Thyroid gland (tissue), 4 donors: ENCODE measurements around the gene JPH2.

ENCODE experiments used
- POLR2A ChIP-seq, 2 donors: fragments of 450-650 bp; IDR thresholded peaks; one replicate each; pipeline ENCODE4 v1.6.1; 2017; ENCODE audit warnings: antibody characterized with exemption in 2 of 2, mild to moderate bottlenecking in 2 of 2, moderate library complexity in 1 of 2
- TF ChIP-seq, protein P1 (sequence below), 6 experiments: fragments of 200-600 bp in 3 of 6; fragments of 450-650 bp in 3 of 6; sonication (generic) in 3 of 6; IDR thresholded peaks; one replicate each; pipeline ENCODE4 v1.5.1; 2016 to 2019; ENCODE audit warnings: antibody characterized with exemption in 6 of 6, mild to moderate bottlenecking in 2 of 6, inconsistent platforms in 1 of 6, moderate library complexity in 1 of 6

DNA sequence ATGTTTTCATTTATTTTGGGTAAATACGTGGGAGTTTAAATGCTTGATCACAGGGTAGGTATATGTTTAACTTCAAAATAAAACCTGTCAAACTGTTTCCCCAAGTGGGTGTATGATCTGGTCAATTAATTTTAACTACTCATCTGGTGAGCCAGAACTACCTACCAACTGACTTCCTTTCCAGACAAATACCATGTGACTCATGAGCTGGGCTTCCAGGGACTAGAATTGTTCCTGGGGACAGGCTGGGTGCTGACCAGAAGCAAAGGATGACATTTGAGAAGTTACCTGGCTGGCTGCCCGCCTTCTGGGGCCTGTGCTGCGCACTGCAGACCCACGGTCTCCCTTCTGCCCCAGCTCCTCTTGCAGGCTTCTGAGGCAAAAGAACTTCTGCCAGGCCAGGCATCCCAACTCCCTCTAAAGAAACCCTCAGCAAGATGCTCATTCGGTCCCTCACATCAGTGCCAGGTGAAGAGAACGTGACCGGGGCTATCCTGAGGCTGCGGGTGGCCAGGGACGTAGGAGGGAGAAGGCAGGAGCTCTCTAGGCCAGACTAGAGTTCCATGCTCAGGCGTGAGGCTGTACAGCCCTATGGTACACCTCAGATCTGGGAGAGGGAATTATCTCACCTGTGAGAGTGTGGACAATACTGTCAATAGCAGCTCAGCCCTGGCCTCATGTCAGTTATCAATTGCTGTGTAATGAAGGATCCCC, 103.6 kb downstream of the JPH2 start:
- no peak for TF ChIP-seq POLR2A (IDR thresholded peaks at IDR 0.05)
- TF ChIP-seq, protein P1, sequence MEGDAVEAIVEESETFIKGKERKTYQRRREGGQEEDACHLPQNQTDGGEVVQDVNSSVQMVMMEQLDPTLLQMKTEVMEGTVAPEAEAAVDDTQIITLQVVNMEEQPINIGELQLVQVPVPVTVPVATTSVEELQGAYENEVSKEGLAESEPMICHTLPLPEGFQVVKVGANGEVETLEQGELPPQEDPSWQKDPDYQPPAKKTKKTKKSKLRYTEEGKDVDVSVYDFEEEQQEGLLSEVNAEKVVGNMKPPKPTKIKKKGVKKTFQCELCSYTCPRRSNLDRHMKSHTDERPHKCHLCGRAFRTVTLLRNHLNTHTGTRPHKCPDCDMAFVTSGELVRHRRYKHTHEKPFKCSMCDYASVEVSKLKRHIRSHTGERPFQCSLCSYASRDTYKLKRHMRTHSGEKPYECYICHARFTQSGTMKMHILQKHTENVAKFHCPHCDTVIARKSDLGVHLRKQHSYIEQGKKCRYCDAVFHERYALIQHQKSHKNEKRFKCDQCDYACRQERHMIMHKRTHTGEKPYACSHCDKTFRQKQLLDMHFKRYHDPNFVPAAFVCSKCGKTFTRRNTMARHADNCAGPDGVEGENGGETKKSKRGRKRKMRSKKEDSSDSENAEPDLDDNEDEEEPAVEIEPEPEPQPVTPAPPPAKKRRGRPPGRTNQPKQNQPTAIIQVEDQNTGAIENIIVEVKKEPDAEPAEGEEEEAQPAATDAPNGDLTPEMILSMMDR (IDR thresholded peaks at IDR 0.05) = no peak
